Small intestine (tissue), 7 donors: ENCODE measurements around the gene C1orf174. TPM values are rescaled to one million over a fixed set of nuclear protein-coding genes. Genes with fewer than 3 reads are reported as not detected.

Source experiments
- DNase-seq, 2 donors: peaks; one replicate each; pipeline versions ENCODE4 v3.0.0 to v3.0.0-alpha.2; 2013
- FAIRE-seq: peaks from 2 replicates; lab custom pipeline; 2012; peaks lifted over from hg19 to GRCh38; lab: Jason Lieb, UNC
- H3K27ac ChIP-seq, 3 donors: one replicate each; pipeline ENCODE4 v1.5.1; 2013; ENCODE audit warnings: low read length in 2 of 3, mild to moderate bottlenecking in 2 of 3, control low read depth in 1 of 3, inconsistent platforms in 1 of 3, low read depth in 1 of 3, moderate library complexity in 1 of 3
- H3K27me3 ChIP-seq, 3 donors: one replicate each; pipeline ENCODE4 v1.6.1; 2013; ENCODE audit warnings: low read length in 3 of 3, inconsistent platforms in 1 of 3; ENCODE audit not compliant: control insufficient read depth in 3 of 3, insufficient read depth in 3 of 3
- H3K36me3 ChIP-seq, 3 donors: one replicate each; pipeline ENCODE4 v1.6.1; 2013; ENCODE audit warnings: low read length in 3 of 3, inconsistent platforms in 1 of 3, low read depth in 1 of 3, mild to moderate bottlenecking in 1 of 3, moderate library complexity in 1 of 3; ENCODE audit not compliant: control insufficient read depth in 3 of 3, insufficient read depth in 2 of 3
- H3K4me1 ChIP-seq, 3 donors: one replicate each; pipeline ENCODE4 v1.6.1; 2013; ENCODE audit warnings: low read length in 2 of 3, inconsistent platforms in 1 of 3, low read depth in 1 of 3, mild to moderate bottlenecking in 1 of 3, moderate library complexity in 1 of 3; ENCODE audit not compliant: control insufficient read depth in 3 of 3, insufficient read depth in 2 of 3
- H3K4me3 ChIP-seq, 3 donors: one replicate each; pipeline ENCODE4 v1.5.1; 2013; ENCODE audit warnings: low read length in 3 of 3, control low read depth in 1 of 3, inconsistent platforms in 1 of 3, low read depth in 1 of 3, mild to moderate bottlenecking in 1 of 3, moderate library complexity in 1 of 3
- H3K9me3 ChIP-seq, 2 donors: one replicate each; pipeline ENCODE4 v1.6.1; 2013; ENCODE audit warnings: low read depth in 1 of 2, low read length in 1 of 2; ENCODE audit not compliant: control insufficient read depth in 2 of 2, insufficient read depth in 1 of 2
- WGBS, 3 donors: extraction: QIAGEN DNeasy Blood & Tissue Kit; methylation state at CpG; one replicate each; pipeline ENCODE4 v1.1.7; 2013; 5-methylcytosine and 5-hydroxymethylcytosine counted together
- polyA plus RNA-seq, 4 donors: library from polyadenylated mRNA; stranded (reverse) in 3 of 4; unstranded in 1 of 4; fragments of 200-250 nt in 3 of 4; fragments of 120-200 nt in 1 of 4; gene quantifications; one replicate each; pipeline versions ENCODE4 v1.2.1 to v1.2.3, GENCODE V29; 2013
- donor health status: healthy with polysubstance abuse.
- donor health status: control.
- donor health status: control.
- donor health status: Bipolar disorder and iron deficiency.
- donor health status: healthy.

The C1orf174 gene
- polyA plus RNA-seq, 4 donors: 10.8 to 28.4 (median 19.6) TPM

GRCh38 chr1:3881193-3881480, 18.9 kb downstream of the C1orf174 start:
- H3K9me3 ChIP-seq: peaks cover 0 to 13% of the 10 kb centered on the region in 2 donors
- DNase-seq (no peak), FAIRE-seq (no peak)
- no peaks in the 10 kb centered on the region for H3K4me1 ChIP-seq
- WGBS, 3 donors: 79 to 95% (median 88%) methylated on average over 5 of the region's 5 CpGs
- H3K4me3 ChIP-seq: no peak overlapping the region
- H3K27me3 ChIP-seq: no peaks in the 10 kb centered on the region
- no peak overlapping the region for H3K27ac ChIP-seq
- peaks cover 5 to 48% (median 11%) of the 10 kb centered on the region in 3 donors for H3K36me3 ChIP-seq

- Histone ChIP-seq H3K4me3 (no peak overlapping the region), H3K4me1 (no peaks in the 10 kb centered on the region), H3K27me3 (no peaks in the 10 kb centered on the region), H3K36me3 (peaks cover 6 to 42% (median 11%) of the 10 kb centered on the region in 3 donors), H3K27ac (no peak overlapping the region), H3K9me3 (peaks cover 0 to 13% of the 10 kb centered on the region in 2 donors)
- FAIRE-seq: no peak
- DNase-seq: no peak
- WGBS, 3 donors: 89 to 95% (median 91%) methylated on average over 17 to 20 of the region's 20 CpGs
Observed at GRCh38 chr1:3880429-3881192, 19.5 kb downstream of the C1orf174 start.

DNA sequence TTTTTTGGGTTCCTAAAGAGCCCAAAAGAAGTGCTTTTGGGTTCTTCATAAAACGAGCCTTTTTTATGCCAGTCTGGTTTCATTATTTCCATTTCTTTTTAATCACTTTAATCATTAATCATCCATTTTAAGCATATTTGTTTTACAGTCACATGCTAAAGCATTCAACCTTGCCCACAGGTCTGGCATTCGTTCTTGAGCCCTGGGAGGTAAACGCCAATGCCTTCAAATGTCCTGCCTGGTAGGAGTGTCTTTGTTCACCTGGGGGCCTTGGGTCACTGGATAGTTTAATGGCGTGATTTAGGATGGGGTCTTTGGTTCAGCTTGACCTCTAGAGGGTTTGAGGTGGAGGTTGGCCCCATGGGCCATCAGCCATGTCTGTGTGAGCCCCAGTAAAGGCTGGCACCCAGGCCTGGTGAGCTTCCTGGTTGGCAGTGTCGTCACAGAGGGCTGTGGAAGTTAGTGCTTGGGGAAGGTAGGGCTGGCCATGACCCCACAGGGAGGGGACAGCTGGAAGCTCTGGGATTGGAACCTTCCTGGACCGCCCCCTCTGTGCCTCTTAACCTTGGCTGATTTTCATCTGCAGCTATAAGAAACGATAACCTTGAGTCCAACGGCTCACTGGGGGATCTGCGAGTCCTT, 20.2 kb downstream of the C1orf174 start:
- H3K9me3 ChIP-seq: peaks cover 0 to 13% of the 10 kb centered on the region in 2 donors
- H3K27me3 ChIP-seq: no peaks in the 10 kb centered on the region
- H3K4me3 ChIP-seq: no peak overlapping the region
- FAIRE-seq (no peak), DNase-seq (no peak)
- H3K4me1 ChIP-seq: no peaks in the 10 kb centered on the region
- WGBS, 3 donors: 85 to 88% (median 87%) methylated on average over 9 of the region's 9 CpGs
- no peak overlapping the region for H3K27ac ChIP-seq
- H3K36me3 ChIP-seq: peaks cover 6 to 42% (median 7%) of the 10 kb centered on the region in 3 donors

GRCh38 chr1:3879099-3879498, 21.0 kb downstream of the C1orf174 start:
- no peaks in the 10 kb centered on the region for H3K27me3 ChIP-seq
- no peak for DNase-seq
- H3K36me3 ChIP-seq: peaks cover 5 to 44% (median 6%) of the 10 kb centered on the region in 3 donors
- no peak overlapping the region for H3K4me3 ChIP-seq
- H3K4me1 ChIP-seq: no peaks in the 10 kb centered on the region
- 97 to 98% (median 97%) methylated on average over 7 of the region's 7 CpGs for WGBS, 3 donors
- FAIRE-seq: no peak
- H3K27ac ChIP-seq: no peak overlapping the region
- peaks cover 0 to 13% of the 10 kb centered on the region in 2 donors for H3K9me3 ChIP-seq

- Histone ChIP-seq H3K9me3 (peaks cover 0 to 13% of the 10 kb centered on the region in 2 donors), H3K27me3 (no peaks in the 10 kb centered on the region), H3K27ac (no peak overlapping the region), H3K4me3 (no peak overlapping the region), H3K36me3 (peaks cover 8 to 50% (median 13%) of the 10 kb centered on the region in 3 donors), H3K4me1 (no peaks in the 10 kb centered on the region)
- WGBS, 3 donors: 90 to 98% (median 92%) methylated on average over 14 to 16 of the region's 16 CpGs
- no peak for DNase-seq
- no peak for FAIRE-seq
Observed at GRCh38 chr1:3876716-3877115, 23.4 kb downstream of the C1orf174 start.

- no peaks in the 10 kb centered on the region for H3K27me3 ChIP-seq
- H3K27ac ChIP-seq: no peak overlapping the region
- DNase-seq (no peak), FAIRE-seq (no peak)
- peaks cover 0 to 4% (median 0%) of the 10 kb centered on the region in 3 donors for H3K4me1 ChIP-seq
- H3K9me3 ChIP-seq: peaks cover 0 to 13% of the 10 kb centered on the region in 2 donors
- H3K36me3 ChIP-seq: peaks cover 8 to 52% (median 13%) of the 10 kb centered on the region in 3 donors
- WGBS, 3 donors: 93 to 97% (median 96%) methylated on average over 23 of the region's 23 CpGs
- no peak overlapping the region for H3K4me3 ChIP-seq
Observed at GRCh38 chr1:3874736-3875135, 25.3 kb downstream of the C1orf174 start.

- H3K36me3 ChIP-seq: peaks cover 8 to 61% (median 11%) of the 10 kb centered on the region in 3 donors
- H3K9me3 ChIP-seq: no peaks in the 10 kb centered on the region
- DNase-seq (no peak), FAIRE-seq (no peak)
- H3K4me3 ChIP-seq: no peak overlapping the region
- no peak overlapping the region for H3K27ac ChIP-seq
- WGBS, 3 donors: 91 to 94% (median 91%) methylated on average over 8 of the region's 8 CpGs
- H3K4me1 ChIP-seq: peaks cover 0 to 10% (median 0%) of the 10 kb centered on the region in 3 donors
- H3K27me3 ChIP-seq: no peaks in the 10 kb centered on the region
Observed at GRCh38 chr1:3872546-3872945, 27.5 kb downstream of the C1orf174 start.

GRCh38 chr1:3871451-3871805, 28.6 kb downstream of the C1orf174 start:
- peaks cover 0 to 10% (median 0%) of the 10 kb centered on the region in 3 donors for H3K4me1 ChIP-seq
- FAIRE-seq (no peak), DNase-seq (no peak)
- 96 to 98% (median 96%) methylated on average over 7 of the region's 7 CpGs for WGBS, 3 donors
- no peaks in the 10 kb centered on the region for H3K27me3 ChIP-seq
- H3K9me3 ChIP-seq: no peaks in the 10 kb centered on the region
- no peak overlapping the region for H3K27ac ChIP-seq
- no peak overlapping the region for H3K4me3 ChIP-seq
- H3K36me3 ChIP-seq: peaks cover 8 to 63% (median 9%) of the 10 kb centered on the region in 3 donors
